Measurements from ENCODE around the gene DDX55.

DNA sequence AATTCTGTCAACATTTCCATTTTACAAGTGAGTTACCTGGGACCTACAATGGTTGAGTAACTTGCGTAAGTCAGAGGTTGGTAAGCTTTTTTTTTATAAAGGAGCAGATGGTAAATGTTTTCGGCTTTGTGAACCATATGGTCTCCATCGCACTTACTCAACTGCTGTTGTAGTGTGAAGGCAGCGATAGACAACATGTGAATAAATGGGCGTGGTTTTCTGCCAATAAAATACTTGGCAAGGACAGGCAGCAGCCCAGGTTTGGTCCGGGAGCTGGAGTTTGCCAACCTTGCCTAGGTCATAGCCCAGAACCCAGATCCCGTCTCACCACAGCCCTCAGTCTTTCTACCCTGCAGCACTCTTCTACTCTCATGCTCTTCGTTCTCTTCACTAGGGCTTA lies 6.3 kb downstream of the DDX55 start:
- TF ChIP-seq, protein P1, sequence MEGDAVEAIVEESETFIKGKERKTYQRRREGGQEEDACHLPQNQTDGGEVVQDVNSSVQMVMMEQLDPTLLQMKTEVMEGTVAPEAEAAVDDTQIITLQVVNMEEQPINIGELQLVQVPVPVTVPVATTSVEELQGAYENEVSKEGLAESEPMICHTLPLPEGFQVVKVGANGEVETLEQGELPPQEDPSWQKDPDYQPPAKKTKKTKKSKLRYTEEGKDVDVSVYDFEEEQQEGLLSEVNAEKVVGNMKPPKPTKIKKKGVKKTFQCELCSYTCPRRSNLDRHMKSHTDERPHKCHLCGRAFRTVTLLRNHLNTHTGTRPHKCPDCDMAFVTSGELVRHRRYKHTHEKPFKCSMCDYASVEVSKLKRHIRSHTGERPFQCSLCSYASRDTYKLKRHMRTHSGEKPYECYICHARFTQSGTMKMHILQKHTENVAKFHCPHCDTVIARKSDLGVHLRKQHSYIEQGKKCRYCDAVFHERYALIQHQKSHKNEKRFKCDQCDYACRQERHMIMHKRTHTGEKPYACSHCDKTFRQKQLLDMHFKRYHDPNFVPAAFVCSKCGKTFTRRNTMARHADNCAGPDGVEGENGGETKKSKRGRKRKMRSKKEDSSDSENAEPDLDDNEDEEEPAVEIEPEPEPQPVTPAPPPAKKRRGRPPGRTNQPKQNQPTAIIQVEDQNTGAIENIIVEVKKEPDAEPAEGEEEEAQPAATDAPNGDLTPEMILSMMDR (conservative IDR thresholded peaks at IDR 0.05; ENCODE audit: low read depth in 2 of 2): no peak
- no peak for TF ChIP-seq EZH2phosphoT487 (IDR thresholded peaks at IDR 0.05; ENCODE audit: unreplicated experiment)
- no peak for TF ChIP-seq EZH2 (IDR thresholded peaks at IDR 0.05; ENCODE audit: low read depth, unreplicated experiment)
- TF ChIP-seq POLR2AphosphoS5 (IDR thresholded peaks at IDR 0.05; ENCODE audit: low read depth): no peak
- TF ChIP-seq, protein P2, sequence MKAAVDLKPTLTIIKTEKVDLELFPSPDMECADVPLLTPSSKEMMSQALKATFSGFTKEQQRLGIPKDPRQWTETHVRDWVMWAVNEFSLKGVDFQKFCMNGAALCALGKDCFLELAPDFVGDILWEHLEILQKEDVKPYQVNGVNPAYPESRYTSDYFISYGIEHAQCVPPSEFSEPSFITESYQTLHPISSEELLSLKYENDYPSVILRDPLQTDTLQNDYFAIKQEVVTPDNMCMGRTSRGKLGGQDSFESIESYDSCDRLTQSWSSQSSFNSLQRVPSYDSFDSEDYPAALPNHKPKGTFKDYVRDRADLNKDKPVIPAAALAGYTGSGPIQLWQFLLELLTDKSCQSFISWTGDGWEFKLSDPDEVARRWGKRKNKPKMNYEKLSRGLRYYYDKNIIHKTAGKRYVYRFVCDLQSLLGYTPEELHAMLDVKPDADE (IDR thresholded peaks at IDR 0.05): no peak
- TF ChIP-seq, protein P3, sequence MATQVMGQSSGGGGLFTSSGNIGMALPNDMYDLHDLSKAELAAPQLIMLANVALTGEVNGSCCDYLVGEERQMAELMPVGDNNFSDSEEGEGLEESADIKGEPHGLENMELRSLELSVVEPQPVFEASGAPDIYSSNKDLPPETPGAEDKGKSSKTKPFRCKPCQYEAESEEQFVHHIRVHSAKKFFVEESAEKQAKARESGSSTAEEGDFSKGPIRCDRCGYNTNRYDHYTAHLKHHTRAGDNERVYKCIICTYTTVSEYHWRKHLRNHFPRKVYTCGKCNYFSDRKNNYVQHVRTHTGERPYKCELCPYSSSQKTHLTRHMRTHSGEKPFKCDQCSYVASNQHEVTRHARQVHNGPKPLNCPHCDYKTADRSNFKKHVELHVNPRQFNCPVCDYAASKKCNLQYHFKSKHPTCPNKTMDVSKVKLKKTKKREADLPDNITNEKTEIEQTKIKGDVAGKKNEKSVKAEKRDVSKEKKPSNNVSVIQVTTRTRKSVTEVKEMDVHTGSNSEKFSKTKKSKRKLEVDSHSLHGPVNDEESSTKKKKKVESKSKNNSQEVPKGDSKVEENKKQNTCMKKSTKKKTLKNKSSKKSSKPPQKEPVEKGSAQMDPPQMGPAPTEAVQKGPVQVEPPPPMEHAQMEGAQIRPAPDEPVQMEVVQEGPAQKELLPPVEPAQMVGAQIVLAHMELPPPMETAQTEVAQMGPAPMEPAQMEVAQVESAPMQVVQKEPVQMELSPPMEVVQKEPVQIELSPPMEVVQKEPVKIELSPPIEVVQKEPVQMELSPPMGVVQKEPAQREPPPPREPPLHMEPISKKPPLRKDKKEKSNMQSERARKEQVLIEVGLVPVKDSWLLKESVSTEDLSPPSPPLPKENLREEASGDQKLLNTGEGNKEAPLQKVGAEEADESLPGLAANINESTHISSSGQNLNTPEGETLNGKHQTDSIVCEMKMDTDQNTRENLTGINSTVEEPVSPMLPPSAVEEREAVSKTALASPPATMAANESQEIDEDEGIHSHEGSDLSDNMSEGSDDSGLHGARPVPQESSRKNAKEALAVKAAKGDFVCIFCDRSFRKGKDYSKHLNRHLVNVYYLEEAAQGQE (IDR thresholded peaks at IDR 0.05; ENCODE audit: unreplicated experiment): no peak
- no peak for TF ChIP-seq CREB1 (CRISPR knock-in tag; IDR thresholded peaks at IDR 0.05; ENCODE audit: low read depth)
- TF ChIP-seq, protein P4, sequence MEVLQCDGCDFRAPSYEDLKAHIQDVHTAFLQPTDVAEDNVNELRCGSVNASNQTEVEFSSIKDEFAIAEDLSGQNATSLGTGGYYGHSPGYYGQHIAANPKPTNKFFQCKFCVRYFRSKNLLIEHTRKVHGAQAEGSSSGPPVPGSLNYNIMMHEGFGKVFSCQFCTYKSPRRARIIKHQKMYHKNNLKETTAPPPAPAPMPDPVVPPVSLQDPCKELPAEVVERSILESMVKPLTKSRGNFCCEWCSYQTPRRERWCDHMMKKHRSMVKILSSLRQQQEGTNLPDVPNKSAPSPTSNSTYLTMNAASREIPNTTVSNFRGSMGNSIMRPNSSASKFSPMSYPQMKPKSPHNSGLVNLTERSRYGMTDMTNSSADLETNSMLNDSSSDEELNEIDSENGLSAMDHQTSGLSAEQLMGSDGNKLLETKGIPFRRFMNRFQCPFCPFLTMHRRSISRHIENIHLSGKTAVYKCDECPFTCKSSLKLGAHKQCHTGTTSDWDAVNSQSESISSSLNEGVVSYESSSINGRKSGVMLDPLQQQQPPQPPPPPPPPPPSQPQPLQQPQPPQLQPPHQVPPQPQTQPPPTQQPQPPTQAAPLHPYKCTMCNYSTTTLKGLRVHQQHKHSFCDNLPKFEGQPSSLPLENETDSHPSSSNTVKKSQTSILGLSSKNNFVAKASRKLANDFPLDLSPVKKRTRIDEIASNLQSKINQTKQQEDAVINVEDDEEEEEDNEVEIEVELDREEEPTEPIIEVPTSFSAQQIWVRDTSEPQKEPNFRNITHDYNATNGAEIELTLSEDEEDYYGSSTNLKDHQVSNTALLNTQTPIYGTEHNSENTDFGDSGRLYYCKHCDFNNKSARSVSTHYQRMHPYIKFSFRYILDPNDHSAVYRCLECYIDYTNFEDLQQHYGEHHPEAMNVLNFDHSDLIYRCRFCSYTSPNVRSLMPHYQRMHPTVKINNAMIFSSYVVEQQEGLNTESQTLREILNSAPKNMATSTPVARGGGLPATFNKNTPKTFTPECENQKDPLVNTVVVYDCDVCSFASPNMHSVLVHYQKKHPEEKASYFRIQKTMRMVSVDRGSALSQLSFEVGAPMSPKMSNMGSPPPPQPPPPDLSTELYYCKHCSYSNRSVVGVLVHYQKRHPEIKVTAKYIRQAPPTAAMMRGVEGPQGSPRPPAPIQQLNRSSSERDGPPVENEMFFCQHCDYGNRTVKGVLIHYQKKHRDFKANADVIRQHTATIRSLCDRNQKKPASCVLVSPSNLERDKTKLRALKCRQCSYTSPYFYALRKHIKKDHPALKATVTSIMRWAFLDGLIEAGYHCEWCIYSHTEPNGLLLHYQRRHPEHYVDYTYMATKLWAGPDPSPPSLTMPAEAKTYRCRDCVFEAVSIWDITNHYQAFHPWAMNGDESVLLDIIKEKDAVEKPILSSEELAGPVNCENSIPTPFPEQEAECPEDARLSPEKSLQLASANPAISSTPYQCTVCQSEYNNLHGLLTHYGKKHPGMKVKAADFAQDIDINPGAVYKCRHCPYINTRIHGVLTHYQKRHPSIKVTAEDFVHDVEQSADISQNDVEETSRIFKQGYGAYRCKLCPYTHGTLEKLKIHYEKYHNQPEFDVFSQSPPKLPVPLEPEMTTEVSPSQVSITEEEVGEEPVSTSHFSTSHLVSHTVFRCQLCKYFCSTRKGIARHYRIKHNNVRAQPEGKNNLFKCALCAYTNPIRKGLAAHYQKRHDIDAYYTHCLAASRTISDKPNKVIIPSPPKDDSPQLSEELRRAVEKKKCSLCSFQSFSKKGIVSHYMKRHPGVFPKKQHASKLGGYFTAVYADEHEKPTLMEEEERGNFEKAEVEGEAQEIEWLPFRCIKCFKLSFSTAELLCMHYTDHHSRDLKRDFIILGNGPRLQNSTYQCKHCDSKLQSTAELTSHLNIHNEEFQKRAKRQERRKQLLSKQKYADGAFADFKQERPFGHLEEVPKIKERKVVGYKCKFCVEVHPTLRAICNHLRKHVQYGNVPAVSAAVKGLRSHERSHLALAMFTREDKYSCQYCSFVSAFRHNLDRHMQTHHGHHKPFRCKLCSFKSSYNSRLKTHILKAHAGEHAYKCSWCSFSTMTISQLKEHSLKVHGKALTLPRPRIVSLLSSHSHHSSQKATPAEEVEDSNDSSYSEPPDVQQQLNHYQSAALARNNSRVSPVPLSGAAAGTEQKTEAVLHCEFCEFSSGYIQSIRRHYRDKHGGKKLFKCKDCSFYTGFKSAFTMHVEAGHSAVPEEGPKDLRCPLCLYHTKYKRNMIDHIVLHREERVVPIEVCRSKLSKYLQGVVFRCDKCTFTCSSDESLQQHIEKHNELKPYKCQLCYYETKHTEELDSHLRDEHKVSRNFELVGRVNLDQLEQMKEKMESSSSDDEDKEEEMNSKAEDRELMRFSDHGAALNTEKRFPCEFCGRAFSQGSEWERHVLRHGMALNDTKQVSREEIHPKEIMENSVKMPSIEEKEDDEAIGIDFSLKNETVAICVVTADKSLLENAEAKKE (CRISPR knock-in tag; IDR thresholded peaks at IDR 0.05): no peak
- TF ChIP-seq ZNF114 (CRISPR knock-in tag; IDR thresholded peaks at IDR 0.05): no peak
- no peak for TF ChIP-seq STAT1 (IDR thresholded peaks at IDR 0.05; ENCODE audit: unreplicated experiment)

Measured in GM23338 (cell line).